Kidney epithelial cell (primary cell): ENCODE results near the gene FAM171A1. TPM values are rescaled to one million over a fixed set of nuclear protein-coding genes. Genes with fewer than 3 reads are reported as not detected.

Experiments
- DNase-seq: peaks from one replicate; pipeline ENCODE4 v3.0.0-alpha.2; 2010; ENCODE audit warnings: low read depth
- H3K27me3 ChIP-seq: 2 replicates; pipeline ENCODE4 v1.6.0; 2011; ENCODE audit warnings: low read length; ENCODE audit not compliant: control insufficient read depth, insufficient read depth
- H3K36me3 ChIP-seq: 2 replicates; pipeline ENCODE4 v1.5.1; 2011; ENCODE audit warnings: low read length; ENCODE audit not compliant: control insufficient read depth, insufficient read depth
- H3K4me3 ChIP-seq: 2 replicates; pipeline ENCODE4 v1.5.1; 2011; ENCODE audit warnings: low read depth, mild to moderate bottlenecking, control low read depth, low read length
- total RNA-seq: library from RNA; depleted of rRNA; stranded (reverse); fragments of >200 nt; gene quantifications from 2 replicates; pipeline ENCODE4 v1.2.3, GENCODE V29; 2015
- TF ChIP-seq, protein P1 (sequence below): IDR thresholded peaks from 2 replicates; pipeline ENCODE4 v1.5.1; 2011; ENCODE audit warnings: mild to moderate bottlenecking, moderate library complexity, low read length, control low read depth, inconsistent platforms; ENCODE audit not compliant: insufficient read depth, poor library complexity, severe bottlenecking

Gene FAM171A1
- total RNA-seq, 1 donor from 2014 or later = 34.0 TPM

DNA sequence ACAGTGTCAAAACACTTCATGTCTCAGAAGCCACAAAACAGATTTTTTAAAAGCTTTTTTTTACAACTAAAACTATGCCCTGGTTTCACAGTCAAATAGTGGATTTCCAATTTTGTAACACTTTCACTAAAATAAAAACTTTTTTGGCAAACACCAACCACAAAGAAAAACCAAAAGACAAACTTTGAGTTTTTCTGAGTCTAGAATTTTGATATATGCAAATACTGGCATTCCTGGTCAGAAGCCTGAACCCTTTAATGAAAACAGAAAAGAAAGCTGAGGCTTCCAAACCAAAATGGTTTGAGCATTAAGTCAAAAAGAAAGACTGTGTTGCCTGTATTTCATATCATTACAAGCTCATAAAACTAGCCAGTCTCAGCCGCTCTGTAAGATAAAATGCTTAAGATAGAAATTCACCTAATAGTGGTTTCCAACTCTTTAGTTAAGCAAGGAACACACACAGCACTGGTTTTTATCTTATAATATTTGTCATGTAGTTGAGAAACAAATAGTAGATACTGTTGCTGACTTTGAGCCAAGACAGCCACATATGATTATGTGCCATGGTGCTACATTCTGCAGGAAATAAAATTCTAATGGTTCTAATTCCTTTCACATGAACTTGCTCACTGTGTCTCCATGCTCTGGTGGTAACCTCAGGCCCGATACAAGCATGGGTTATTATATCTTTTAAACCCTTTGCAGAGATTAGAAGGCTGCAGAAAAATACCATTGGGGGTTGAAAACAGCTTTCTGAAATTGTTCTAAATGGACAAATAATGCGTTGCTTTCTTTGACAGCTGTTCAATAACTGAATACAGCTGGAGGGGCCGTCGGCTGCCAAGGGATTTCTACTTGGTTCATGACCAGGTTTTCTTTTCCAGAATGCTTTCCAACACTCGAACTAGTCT, 49.4 kb downstream of the FAM171A1 start:
- no peak for DNase-seq
- Histone ChIP-seq H3K4me3 (no peak overlapping the region), H3K27me3 (no peaks in the 10 kb centered on the region), H3K36me3 (no peaks in the 10 kb centered on the region)
- TF ChIP-seq, protein P1, sequence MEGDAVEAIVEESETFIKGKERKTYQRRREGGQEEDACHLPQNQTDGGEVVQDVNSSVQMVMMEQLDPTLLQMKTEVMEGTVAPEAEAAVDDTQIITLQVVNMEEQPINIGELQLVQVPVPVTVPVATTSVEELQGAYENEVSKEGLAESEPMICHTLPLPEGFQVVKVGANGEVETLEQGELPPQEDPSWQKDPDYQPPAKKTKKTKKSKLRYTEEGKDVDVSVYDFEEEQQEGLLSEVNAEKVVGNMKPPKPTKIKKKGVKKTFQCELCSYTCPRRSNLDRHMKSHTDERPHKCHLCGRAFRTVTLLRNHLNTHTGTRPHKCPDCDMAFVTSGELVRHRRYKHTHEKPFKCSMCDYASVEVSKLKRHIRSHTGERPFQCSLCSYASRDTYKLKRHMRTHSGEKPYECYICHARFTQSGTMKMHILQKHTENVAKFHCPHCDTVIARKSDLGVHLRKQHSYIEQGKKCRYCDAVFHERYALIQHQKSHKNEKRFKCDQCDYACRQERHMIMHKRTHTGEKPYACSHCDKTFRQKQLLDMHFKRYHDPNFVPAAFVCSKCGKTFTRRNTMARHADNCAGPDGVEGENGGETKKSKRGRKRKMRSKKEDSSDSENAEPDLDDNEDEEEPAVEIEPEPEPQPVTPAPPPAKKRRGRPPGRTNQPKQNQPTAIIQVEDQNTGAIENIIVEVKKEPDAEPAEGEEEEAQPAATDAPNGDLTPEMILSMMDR = no peak

DNA sequence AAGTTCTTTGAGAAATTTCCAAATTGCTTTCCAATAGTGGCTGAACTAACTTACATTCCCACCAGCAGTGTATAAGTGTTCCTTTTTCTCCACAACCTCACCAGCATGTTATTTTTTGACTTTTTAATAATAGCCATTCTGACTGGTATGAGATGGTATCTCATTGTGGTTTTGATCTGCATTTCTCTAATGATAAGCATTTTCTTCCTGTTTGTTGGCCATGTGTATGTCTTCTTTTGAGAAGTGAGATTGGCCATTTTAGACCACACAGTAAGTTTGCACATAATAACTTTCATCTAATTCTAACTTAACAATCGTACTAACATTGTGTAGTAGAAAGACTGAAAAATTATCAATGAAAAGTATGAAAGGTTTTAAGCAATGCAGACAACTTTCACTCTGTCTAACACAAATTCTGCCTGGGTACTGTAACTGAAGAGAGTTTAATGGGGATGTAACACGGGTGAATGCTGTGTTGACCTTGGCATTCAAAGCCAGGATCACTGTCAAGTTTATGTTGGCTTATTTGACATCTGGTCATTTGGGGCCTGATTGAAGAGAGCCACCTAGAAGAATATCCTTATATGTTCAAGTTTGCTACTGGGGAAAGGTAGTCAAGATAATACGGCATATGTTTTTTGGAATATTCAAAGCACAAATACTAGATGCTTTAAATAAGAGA, 50.4 kb downstream of the FAM171A1 start:
- no peak for DNase-seq
- Histone ChIP-seq H3K27me3 (no peaks in the 10 kb centered on the region), H3K4me3 (no peak overlapping the region), H3K36me3 (no peaks in the 10 kb centered on the region)
- TF ChIP-seq, protein P1 = no peak

DNA sequence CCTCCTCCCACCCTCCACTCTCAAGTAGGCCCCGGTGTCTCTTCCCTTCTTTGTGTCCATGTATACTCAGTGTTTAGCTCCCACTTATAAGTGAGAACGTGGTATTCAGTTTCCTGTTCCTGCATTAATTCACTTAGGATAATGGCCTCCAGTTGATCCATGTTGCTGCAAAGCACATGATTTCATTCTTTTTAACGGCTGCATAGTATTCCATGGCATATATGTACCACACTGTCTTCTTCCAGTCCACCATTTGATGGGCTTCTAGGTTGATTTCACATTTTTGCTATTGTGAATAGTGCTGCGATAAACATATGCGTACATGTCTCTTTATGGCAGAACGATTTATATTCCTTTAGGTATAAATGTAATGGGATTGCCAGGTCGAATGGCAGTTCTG, 51.0 kb downstream of the FAM171A1 start:
- Histone ChIP-seq H3K27me3 (no peaks in the 10 kb centered on the region), H3K36me3 (no peaks in the 10 kb centered on the region), H3K4me3 (no peak overlapping the region)
- TF ChIP-seq, protein P1 = no peak
- DNase-seq = no peak

DNA sequence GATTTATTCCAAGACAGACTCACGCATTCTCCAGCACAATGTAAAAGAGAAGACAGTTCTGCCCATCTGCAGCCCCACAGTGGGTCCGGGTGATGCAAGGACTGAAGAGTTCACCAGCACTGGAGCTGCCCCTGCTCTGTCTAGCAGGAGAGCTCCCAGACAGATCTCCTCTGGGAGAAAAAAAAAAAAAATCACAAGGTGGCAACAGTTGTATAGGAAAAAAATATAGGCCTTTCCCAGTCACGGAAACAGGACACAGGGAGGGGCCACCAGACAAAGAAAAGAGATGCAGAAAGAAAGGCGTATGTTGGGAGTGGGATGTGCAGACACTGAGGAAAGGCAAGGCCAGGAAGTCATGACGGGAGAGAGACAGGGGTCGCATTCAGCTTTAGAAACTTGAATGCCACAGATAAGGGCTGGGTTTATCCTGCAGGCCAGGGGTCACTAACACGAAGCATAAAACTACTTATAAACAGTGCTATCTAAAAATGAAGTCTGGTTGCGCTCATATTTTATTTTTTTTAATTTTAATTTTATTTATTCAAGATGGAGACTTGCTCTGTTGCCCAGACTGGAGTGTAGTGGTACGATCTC, 54.1 kb downstream of the FAM171A1 start:
- TF ChIP-seq, protein P1 = no peak
- Histone ChIP-seq H3K4me3 (no peak overlapping the region), H3K36me3 (no peaks in the 10 kb centered on the region), H3K27me3 (no peaks in the 10 kb centered on the region)
- DNase-seq = no peak

DNA sequence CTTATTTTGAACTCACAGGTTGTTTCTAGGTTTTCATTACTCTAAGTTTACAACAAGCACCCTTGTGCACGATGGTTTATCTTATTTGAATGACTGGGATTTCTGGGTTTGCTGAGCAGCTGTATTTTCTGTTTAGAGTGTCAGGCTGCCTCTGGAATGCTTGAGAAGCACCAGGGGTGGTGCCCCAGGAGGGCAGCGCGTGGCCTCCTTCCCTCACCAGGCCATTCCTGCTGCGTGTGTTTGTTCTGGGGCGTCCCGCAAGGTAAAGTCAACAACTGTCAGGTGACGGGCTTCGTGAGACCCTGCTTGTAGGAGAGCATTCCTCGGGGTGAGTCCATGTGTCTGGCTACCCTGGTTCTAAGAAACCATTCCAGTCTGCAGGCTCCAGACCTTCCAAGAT, 54.9 kb downstream of the FAM171A1 start:
- Histone ChIP-seq H3K4me3 (no peak overlapping the region), H3K36me3 (no peaks in the 10 kb centered on the region), H3K27me3 (no peaks in the 10 kb centered on the region)
- DNase-seq = no peak
- TF ChIP-seq, protein P1 = no peak
